Activated CD8-positive, alpha-beta memory T cell treated with anti-CD3 and anti-CD28 coated beads, Interleukin-2, amount 50 U/mL, for 1 hour (primary cell): ENCODE measurements around the gene CCDC50.

Source experiments
- DNase-seq: peaks from one replicate; pipeline ENCODE4 v3.0.0-alpha.2; 2020; ENCODE audit errors: extremely low read depth

Gene CCDC50

GRCh38 chr3:191425322-191425734 is 96.1 kb downstream of the CCDC50 start:
- DNase-seq, result no peak

- no peak for DNase-seq
Observed at GRCh38 chr3:191426311-191426710, 97.1 kb downstream of the CCDC50 start.

GRCh38 chr3:191428177-191428576 is 99.0 kb downstream of the CCDC50 start:
- no peak for DNase-seq

- DNase-seq, result no peak
Observed at GRCh38 chr3:191430103-191430502, 100.9 kb downstream of the CCDC50 start.

GRCh38 chr3:191431160-191431822 is 102.1 kb downstream of the CCDC50 start:
- DNase-seq, result no peak

- DNase-seq, result no peak
Observed at GRCh38 chr3:191432162-191432561, 103.0 kb downstream of the CCDC50 start.

GRCh38 chr3:191434024-191434423 is 104.8 kb downstream of the CCDC50 start:
- no peak for DNase-seq

GRCh38 chr3:191435981-191436380 is 106.8 kb downstream of the CCDC50 start:
- DNase-seq, result no peak

GRCh38 chr3:191438150-191438814 is 109.1 kb downstream of the CCDC50 start:
- no peak for DNase-seq

- DNase-seq, result no peak
Observed at GRCh38 chr3:191440532-191440931, 111.3 kb downstream of the CCDC50 start.

- DNase-seq, result no peak
Observed at GRCh38 chr3:191441687-191442086, 112.5 kb downstream of the CCDC50 start.

- DNase-seq, result no peak
Observed at GRCh38 chr3:191444569-191444968, 115.4 kb downstream of the CCDC50 start.
